ENCODE data around the gene TICAM2. TPM values are rescaled to one million over a fixed set of nuclear protein-coding genes. Genes with fewer than 3 reads are reported as not detected.

Gene TICAM2
- total RNA-seq, 1 donor from 2014 or later, result 1.9 TPM

DNA sequence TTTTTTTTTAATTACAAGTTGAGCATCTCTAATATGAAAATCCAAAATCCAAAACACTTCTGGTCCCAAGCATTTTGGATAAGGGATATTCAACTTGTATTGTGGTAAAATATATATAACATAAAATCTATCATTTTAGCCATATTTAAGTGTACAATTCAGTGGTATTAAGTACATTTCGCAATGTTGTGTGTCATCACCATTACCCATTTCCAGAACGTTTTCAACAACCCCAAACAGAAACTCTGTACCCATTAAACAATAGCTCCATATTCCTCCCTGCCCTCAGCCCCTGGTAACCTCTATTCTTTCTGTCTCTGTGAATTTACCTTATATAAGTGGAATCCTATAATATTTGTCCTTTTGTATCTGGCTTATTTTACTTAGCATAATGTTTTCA lies 24.9 kb downstream of the TICAM2 start:
- Mint-ChIP-seq H3K9me3 (ENCODE audit: unreplicated experiment) (no peaks in the 10 kb centered on the region), H3K27ac (ENCODE audit: unreplicated experiment) (no peak overlapping the region), H3K36me3 (ENCODE audit: low read depth, unreplicated experiment) (no peaks in the 10 kb centered on the region)

GRCh38 chr5:115575167-115576070 lies 26.9 kb downstream of the TICAM2 start:
- Mint-ChIP-seq H3K9me3 (ENCODE audit: unreplicated experiment) (no peaks in the 10 kb centered on the region), H3K27me3 (ENCODE audit: unreplicated experiment) (no peaks in the 10 kb centered on the region), H3K4me3 (ENCODE audit: unreplicated experiment) (no peak overlapping the region), H3K27ac (ENCODE audit: unreplicated experiment) (no peak overlapping the region), H3K36me3 (ENCODE audit: low read depth, unreplicated experiment) (no peaks in the 10 kb centered on the region), H3K4me1 (ENCODE audit: unreplicated experiment) (peaks cover 4% of the 10 kb centered on the region)
- no peak for DNase-seq (ENCODE audit: low spot score)
- TF ChIP-seq CTCF (IDR thresholded peaks at IDR 0.05; ENCODE audit: unreplicated experiment), result no peak

More for the DNA sequence above, 24.9 kb downstream of the TICAM2 start:
- Mint-ChIP-seq H3K4me3 (ENCODE audit: unreplicated experiment) (no peak overlapping the region), H3K4me1 (ENCODE audit: unreplicated experiment) (peaks cover 4% of the 10 kb centered on the region), H3K27me3 (ENCODE audit: unreplicated experiment) (no peaks in the 10 kb centered on the region)
- no peak for TF ChIP-seq CTCF (IDR thresholded peaks at IDR 0.05; ENCODE audit: unreplicated experiment)
- no peak for DNase-seq (ENCODE audit: low spot score)

DNA sequence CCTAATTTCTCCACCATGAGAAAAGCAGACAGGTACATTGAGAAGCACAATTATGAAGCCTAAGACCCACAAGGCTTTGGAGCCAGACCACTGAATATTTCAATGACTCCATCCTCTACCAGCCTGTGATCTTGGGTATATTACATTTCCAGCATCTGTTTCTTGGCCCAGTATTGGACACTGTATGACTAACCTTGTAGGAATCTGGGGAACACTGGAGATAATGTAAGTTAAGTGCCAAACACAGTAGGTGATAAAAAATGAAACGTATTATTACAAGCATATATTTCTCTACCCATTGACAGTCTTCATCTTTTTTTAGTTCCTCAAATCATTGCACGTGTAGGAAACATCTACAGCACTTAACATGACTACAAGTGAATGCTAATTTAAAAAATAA lies 29.1 kb downstream of the TICAM2 start:
- DNase-seq (ENCODE audit: low spot score), result no peak
- no peak overlapping the region for H3K27ac Mint-ChIP-seq (ENCODE audit: unreplicated experiment)
- no peaks in the 10 kb centered on the region for H3K27me3 Mint-ChIP-seq (ENCODE audit: unreplicated experiment)
- no peak overlapping the region for H3K4me3 Mint-ChIP-seq (ENCODE audit: unreplicated experiment)
- H3K4me1 Mint-ChIP-seq (ENCODE audit: unreplicated experiment), result peaks cover 4% of the 10 kb centered on the region
- no peaks in the 10 kb centered on the region for H3K9me3 Mint-ChIP-seq (ENCODE audit: unreplicated experiment)
- TF ChIP-seq CTCF (IDR thresholded peaks at IDR 0.05; ENCODE audit: unreplicated experiment), result no peak
- no peaks in the 10 kb centered on the region for H3K36me3 Mint-ChIP-seq (ENCODE audit: low read depth, unreplicated experiment)

DNA sequence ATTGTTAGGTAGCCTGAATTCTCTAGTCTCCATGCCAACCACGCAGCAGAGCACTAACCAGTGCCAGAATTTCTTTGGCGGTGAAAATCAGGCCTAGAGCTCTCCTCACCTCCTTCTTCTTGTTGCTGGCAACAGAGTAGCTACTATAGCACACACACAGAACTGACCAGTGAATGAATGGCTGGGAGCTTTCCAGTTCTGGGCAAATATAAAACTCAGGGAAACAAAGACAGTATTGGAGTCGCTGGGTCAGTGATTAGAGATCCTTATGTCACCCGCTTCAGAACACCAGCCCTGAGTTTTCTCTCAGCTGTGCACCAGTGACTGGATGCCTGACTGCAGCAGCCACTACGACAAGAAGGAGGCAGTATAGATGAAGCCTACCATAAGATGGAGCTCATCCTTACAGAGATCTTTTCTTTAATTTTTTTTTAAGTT lies 30.8 kb downstream of the TICAM2 start:
- no peaks in the 10 kb centered on the region for H3K27me3 Mint-ChIP-seq (ENCODE audit: unreplicated experiment)
- no peaks in the 10 kb centered on the region for H3K36me3 Mint-ChIP-seq (ENCODE audit: low read depth, unreplicated experiment)
- no peak overlapping the region for H3K27ac Mint-ChIP-seq (ENCODE audit: unreplicated experiment)
- DNase-seq (ENCODE audit: low spot score), result no peak
- no peaks in the 10 kb centered on the region for H3K9me3 Mint-ChIP-seq (ENCODE audit: unreplicated experiment)
- TF ChIP-seq CTCF (IDR thresholded peaks at IDR 0.05; ENCODE audit: unreplicated experiment), result no peak
- H3K4me3 Mint-ChIP-seq (ENCODE audit: unreplicated experiment), result no peak overlapping the region
- H3K4me1 Mint-ChIP-seq (ENCODE audit: unreplicated experiment), result peaks cover 4% of the 10 kb centered on the region

DNA sequence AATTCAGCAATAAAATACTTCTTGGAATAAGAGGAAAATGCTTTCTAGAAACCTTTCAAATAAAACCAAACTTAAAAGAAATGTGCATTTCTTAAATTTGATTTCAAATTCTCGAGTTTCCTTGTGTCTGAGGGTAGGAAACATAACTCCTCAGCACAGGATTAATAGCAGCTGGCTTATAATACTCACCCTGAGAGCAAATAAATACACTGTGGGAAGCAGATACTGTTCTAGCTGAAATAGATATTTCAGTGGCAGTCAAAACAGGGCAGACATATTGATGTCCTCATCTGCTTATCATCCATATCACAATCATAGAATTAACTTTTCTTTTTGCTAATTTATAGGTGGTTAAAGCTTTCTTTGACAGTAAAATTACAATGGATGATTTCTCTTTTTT lies 33.6 kb downstream of the TICAM2 start:
- Mint-ChIP-seq H3K4me1 (ENCODE audit: unreplicated experiment) (no peaks in the 10 kb centered on the region), H3K27me3 (ENCODE audit: unreplicated experiment) (no peaks in the 10 kb centered on the region), H3K4me3 (ENCODE audit: unreplicated experiment) (no peak overlapping the region), H3K9me3 (ENCODE audit: unreplicated experiment) (no peaks in the 10 kb centered on the region), H3K36me3 (ENCODE audit: low read depth, unreplicated experiment) (no peaks in the 10 kb centered on the region), H3K27ac (ENCODE audit: unreplicated experiment) (no peak overlapping the region)
- DNase-seq (ENCODE audit: low spot score), result no peak
- no peak for TF ChIP-seq CTCF (IDR thresholded peaks at IDR 0.05; ENCODE audit: unreplicated experiment)

Measured in endothelial cell (in vitro differentiated cells).